Stimulated activated naive CD8-positive, alpha-beta T cell treated with anti-CD3 and anti-CD28 coated beads, Interleukin-15, Interleukin-2, amounts not matched to agents 100 ng/mL and 50 ng/mL, for 24 hours (primary cell): ENCODE measurements around the gene PDZD2.
A peak's percentile ranks its signal among the peaks of the same experiment; 100 is the strongest.
"Not testable (repeated sequence)": the region's sequence is repeated elsewhere in the genome, so short reads cannot be mapped to it uniquely, and the experiment has no call there.

Experiments
- H3K27ac Mint-ChIP-seq: one replicate; pipeline ENCODE4 v1.8.0; 2021; ENCODE audit warnings: mild to moderate bottlenecking, mixed read lengths
- H3K27me3 Mint-ChIP-seq: one replicate; pipeline ENCODE4 v1.8.0; 2021; ENCODE audit warnings: mixed read lengths
- H3K36me3 Mint-ChIP-seq: one replicate; pipeline ENCODE4 v1.8.0; 2021; ENCODE audit warnings: low read depth, mixed read lengths
- H3K4me1 Mint-ChIP-seq: one replicate; pipeline ENCODE4 v1.8.0; 2021; ENCODE audit warnings: low read depth, mixed read lengths
- H3K4me3 Mint-ChIP-seq: one replicate; pipeline ENCODE4 v1.8.0; 2021; ENCODE audit warnings: mild to moderate bottlenecking, mixed read lengths
- H3K9me3 Mint-ChIP-seq: one replicate; pipeline ENCODE4 v1.8.0; 2021; ENCODE audit warnings: mixed read lengths

PDZD2 gene

GRCh38 chr5:32118922-32119321 is 480.0 kb downstream of the PDZD2 start:
- H3K27ac Mint-ChIP-seq, result not testable (repeated sequence)
- peaks cover 66% of the 10 kb centered on the region for H3K4me1 Mint-ChIP-seq
- peaks cover 60% of the 10 kb centered on the region for H3K36me3 Mint-ChIP-seq

GRCh38 chr5:32123058-32123805 is 484.3 kb downstream of the PDZD2 start:
- Mint-ChIP-seq H3K36me3 (peaks cover 61% of the 10 kb centered on the region), H3K4me3 (no peak overlapping the region), H3K27ac (peak overlapping the region; percentile 47), H3K27me3 (no peaks in the 10 kb centered on the region), H3K9me3 (no peaks in the 10 kb centered on the region), H3K4me1 (peaks cover 53% of the 10 kb centered on the region)

More at GRCh38 chr5:32118922-32119321, 480.0 kb downstream of the PDZD2 start:
- not testable (repeated sequence) for H3K4me3 Mint-ChIP-seq, H3K9me3 Mint-ChIP-seq, H3K27me3 Mint-ChIP-seq

- H3K27me3 Mint-ChIP-seq, result no peaks in the 10 kb centered on the region
- H3K9me3 Mint-ChIP-seq, result no peaks in the 10 kb centered on the region
- peak overlapping the region; percentile 53 for H3K27ac Mint-ChIP-seq
- H3K4me3 Mint-ChIP-seq, result no peak overlapping the region
- peaks cover 60% of the 10 kb centered on the region for H3K4me1 Mint-ChIP-seq
- H3K36me3 Mint-ChIP-seq, result peaks cover 65% of the 10 kb centered on the region
These were observed 485.2 kb downstream of the PDZD2 start for GRCh38 chr5:32123889-32124676.

GRCh38 chr5:32126691-32127090 is 487.8 kb downstream of the PDZD2 start:
- Mint-ChIP-seq H3K9me3 (no peaks in the 10 kb centered on the region), H3K36me3 (peaks cover 73% of the 10 kb centered on the region), H3K27ac (no peak overlapping the region), H3K27me3 (no peaks in the 10 kb centered on the region), H3K4me3 (no peak overlapping the region), H3K4me1 (peaks cover 65% of the 10 kb centered on the region)

GRCh38 chr5:32127711-32128110 is 488.8 kb downstream of the PDZD2 start:
- no peak overlapping the region for H3K4me3 Mint-ChIP-seq
- H3K27me3 Mint-ChIP-seq, result no peaks in the 10 kb centered on the region
- peak overlapping the region; percentile 84 for H3K27ac Mint-ChIP-seq
- peaks cover 58% of the 10 kb centered on the region for H3K4me1 Mint-ChIP-seq
- no peaks in the 10 kb centered on the region for H3K9me3 Mint-ChIP-seq
- H3K36me3 Mint-ChIP-seq, result peaks cover 73% of the 10 kb centered on the region

GRCh38 chr5:32129074-32129598 is 490.2 kb downstream of the PDZD2 start:
- Mint-ChIP-seq H3K4me3 (peak overlapping the region; percentile 35), H3K27ac (peak overlapping the region; percentile 69), H3K36me3 (peaks cover 77% of the 10 kb centered on the region), H3K4me1 (peaks cover 53% of the 10 kb centered on the region), H3K27me3 (no peaks in the 10 kb centered on the region), H3K9me3 (no peaks in the 10 kb centered on the region)

- no peak overlapping the region for H3K27ac Mint-ChIP-seq
- no peaks in the 10 kb centered on the region for H3K27me3 Mint-ChIP-seq
- no peak overlapping the region for H3K4me3 Mint-ChIP-seq
- H3K9me3 Mint-ChIP-seq, result no peaks in the 10 kb centered on the region
- peaks cover 52% of the 10 kb centered on the region for H3K4me1 Mint-ChIP-seq
- peaks cover 77% of the 10 kb centered on the region for H3K36me3 Mint-ChIP-seq
These were observed 491.9 kb downstream of the PDZD2 start for GRCh38 chr5:32130865-32131264.

GRCh38 chr5:32131604-32132003 is 492.7 kb downstream of the PDZD2 start:
- H3K27ac Mint-ChIP-seq, result no peak overlapping the region
- H3K4me1 Mint-ChIP-seq, result peaks cover 50% of the 10 kb centered on the region
- H3K4me3 Mint-ChIP-seq, result no peak overlapping the region
- H3K9me3 Mint-ChIP-seq, result no peaks in the 10 kb centered on the region
- no peaks in the 10 kb centered on the region for H3K27me3 Mint-ChIP-seq
- H3K36me3 Mint-ChIP-seq, result peaks cover 70% of the 10 kb centered on the region

GRCh38 chr5:32132757-32133156 is 493.8 kb downstream of the PDZD2 start:
- Mint-ChIP-seq H3K27me3 (no peaks in the 10 kb centered on the region), H3K4me3 (no peak overlapping the region), H3K36me3 (peaks cover 63% of the 10 kb centered on the region), H3K4me1 (peaks cover 47% of the 10 kb centered on the region), H3K9me3 (no peaks in the 10 kb centered on the region), H3K27ac (no peak overlapping the region)

GRCh38 chr5:32135086-32135485 is 496.2 kb downstream of the PDZD2 start:
- Mint-ChIP-seq H3K9me3 (no peaks in the 10 kb centered on the region), H3K4me1 (peaks cover 45% of the 10 kb centered on the region), H3K27me3 (no peaks in the 10 kb centered on the region), H3K4me3 (no peak overlapping the region), H3K27ac (no peak overlapping the region), H3K36me3 (peaks cover 57% of the 10 kb centered on the region)

- Mint-ChIP-seq H3K36me3 (peaks cover 55% of the 10 kb centered on the region), H3K4me1 (peaks cover 42% of the 10 kb centered on the region), H3K9me3 (no peaks in the 10 kb centered on the region), H3K27me3 (no peaks in the 10 kb centered on the region), H3K27ac (no peak overlapping the region), H3K4me3 (no peak overlapping the region)
These were observed 497.4 kb downstream of the PDZD2 start for GRCh38 chr5:32136342-32136741.

- Mint-ChIP-seq H3K27me3 (no peaks in the 10 kb centered on the region), H3K36me3 (peaks cover 48% of the 10 kb centered on the region), H3K9me3 (no peaks in the 10 kb centered on the region), H3K4me1 (peaks cover 34% of the 10 kb centered on the region), H3K27ac (peak overlapping the region; percentile 90), H3K4me3 (peak overlapping the region; percentile 24)
These were observed 500.0 kb downstream of the PDZD2 start for GRCh38 chr5:32138839-32139493.

- Mint-ChIP-seq H3K36me3 (peaks cover 40% of the 10 kb centered on the region), H3K9me3 (no peaks in the 10 kb centered on the region), H3K27me3 (no peaks in the 10 kb centered on the region), H3K4me1 (peaks cover 52% of the 10 kb centered on the region), H3K4me3 (no peak overlapping the region), H3K27ac (no peak overlapping the region)
These were observed 504.9 kb downstream of the PDZD2 start for GRCh38 chr5:32143617-32144377.
